Choroid plexus epithelial cell (primary cell): ENCODE measurements around the gene PHLPP1.

Experiments used
- DNase-seq: peaks from one replicate; pipeline ENCODE4 v3.0.0-alpha.2; 2010; ENCODE audit warnings: low read depth
- H3K4me3 ChIP-seq: 2 replicates; pipeline ENCODE4 v1.5.1; 2011; ENCODE audit warnings: low read depth, mild to moderate bottlenecking, control low read depth, low read length, moderate library complexity
- TF ChIP-seq, protein P1 (sequence below): conservative IDR thresholded peaks from 2 replicates; pipeline ENCODE4 v1.5.1; 2011; ENCODE audit warnings: low read depth, mild to moderate bottlenecking, control low read depth, inconsistent platforms, low read length, moderate library complexity

Gene PHLPP1

GRCh38 chr18:62781893-62782292, 66.6 kb downstream of the PHLPP1 start:
- no peak overlapping the region for H3K4me3 ChIP-seq
- TF ChIP-seq, protein P1, sequence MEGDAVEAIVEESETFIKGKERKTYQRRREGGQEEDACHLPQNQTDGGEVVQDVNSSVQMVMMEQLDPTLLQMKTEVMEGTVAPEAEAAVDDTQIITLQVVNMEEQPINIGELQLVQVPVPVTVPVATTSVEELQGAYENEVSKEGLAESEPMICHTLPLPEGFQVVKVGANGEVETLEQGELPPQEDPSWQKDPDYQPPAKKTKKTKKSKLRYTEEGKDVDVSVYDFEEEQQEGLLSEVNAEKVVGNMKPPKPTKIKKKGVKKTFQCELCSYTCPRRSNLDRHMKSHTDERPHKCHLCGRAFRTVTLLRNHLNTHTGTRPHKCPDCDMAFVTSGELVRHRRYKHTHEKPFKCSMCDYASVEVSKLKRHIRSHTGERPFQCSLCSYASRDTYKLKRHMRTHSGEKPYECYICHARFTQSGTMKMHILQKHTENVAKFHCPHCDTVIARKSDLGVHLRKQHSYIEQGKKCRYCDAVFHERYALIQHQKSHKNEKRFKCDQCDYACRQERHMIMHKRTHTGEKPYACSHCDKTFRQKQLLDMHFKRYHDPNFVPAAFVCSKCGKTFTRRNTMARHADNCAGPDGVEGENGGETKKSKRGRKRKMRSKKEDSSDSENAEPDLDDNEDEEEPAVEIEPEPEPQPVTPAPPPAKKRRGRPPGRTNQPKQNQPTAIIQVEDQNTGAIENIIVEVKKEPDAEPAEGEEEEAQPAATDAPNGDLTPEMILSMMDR, result no peak
- peak; percentile 82 for DNase-seq

GRCh38 chr18:62784338-62784965, 69.1 kb downstream of the PHLPP1 start:
- TF ChIP-seq, protein P1, result no peak
- H3K4me3 ChIP-seq, result no peak overlapping the region
- peak; percentile 69 for DNase-seq

GRCh38 chr18:62784966-62785413, 69.6 kb downstream of the PHLPP1 start:
- peak; percentile 67 for DNase-seq
- TF ChIP-seq, protein P1, result no peak
- H3K4me3 ChIP-seq, result no peak overlapping the region

DNA sequence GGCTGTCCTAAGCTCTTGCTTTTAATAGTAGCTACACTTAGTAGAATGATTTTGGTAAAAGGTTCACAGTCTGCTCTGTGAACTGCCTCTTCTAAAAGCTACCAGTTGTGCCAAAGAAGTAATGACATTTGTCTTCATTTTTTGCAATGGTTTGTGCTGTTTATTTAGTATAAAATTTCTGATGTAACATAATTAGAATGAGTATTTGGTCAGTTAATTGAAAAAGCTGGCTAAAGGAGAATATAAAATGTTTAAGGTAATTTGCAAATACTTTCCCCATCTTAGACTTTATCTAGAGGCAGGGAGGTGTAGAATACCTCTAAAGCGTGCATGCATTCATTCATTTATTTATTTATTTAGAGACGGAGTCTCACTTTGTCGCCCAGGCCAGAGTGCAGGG, 71.3 kb downstream of the PHLPP1 start:
- no peak for DNase-seq
- TF ChIP-seq, protein P1, result no peak
- no peak overlapping the region for H3K4me3 ChIP-seq

DNA sequence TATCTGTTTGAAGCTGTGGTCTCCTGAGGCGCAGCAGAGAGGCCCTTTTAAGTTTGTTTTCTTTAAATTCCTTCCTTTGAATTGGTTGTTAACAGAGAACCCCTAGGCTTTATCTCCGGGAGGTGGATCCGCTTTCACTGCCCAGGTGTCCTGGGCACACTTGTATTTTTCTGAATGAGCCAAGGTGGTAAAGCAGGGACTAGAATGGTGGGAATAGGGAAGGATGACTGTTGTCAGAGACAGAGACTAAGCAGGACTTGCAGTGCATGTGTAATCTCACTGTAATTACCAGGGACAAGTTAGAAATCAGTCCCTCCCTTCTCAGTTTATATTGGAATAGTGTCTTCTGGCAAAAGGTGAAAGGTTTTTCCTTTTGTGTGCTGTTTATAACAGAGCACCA, 72.8 kb downstream of the PHLPP1 start:
- TF ChIP-seq, protein P1, result no peak
- no peak for DNase-seq

GRCh38 chr18:62788876-62789275, 73.5 kb downstream of the PHLPP1 start:
- TF ChIP-seq, protein P1, result no peak
- no peak overlapping the region for H3K4me3 ChIP-seq
- DNase-seq, result peak; percentile 48

More for the DNA sequence above, 72.8 kb downstream of the PHLPP1 start:
- H3K4me3 ChIP-seq, result no peak overlapping the region

- TF ChIP-seq, protein P1, result no peak
- peak; percentile 64 for DNase-seq
- H3K4me3 ChIP-seq, result no peak overlapping the region
Observed at GRCh38 chr18:62790871-62791772, 75.8 kb downstream of the PHLPP1 start.
